ENCODE data around the gene GON4L.
"Not testable (repeated sequence)": the region's sequence is repeated elsewhere in the genome, so short reads cannot be mapped to it uniquely, and the experiment has no call there.

The GON4L gene

DNA sequence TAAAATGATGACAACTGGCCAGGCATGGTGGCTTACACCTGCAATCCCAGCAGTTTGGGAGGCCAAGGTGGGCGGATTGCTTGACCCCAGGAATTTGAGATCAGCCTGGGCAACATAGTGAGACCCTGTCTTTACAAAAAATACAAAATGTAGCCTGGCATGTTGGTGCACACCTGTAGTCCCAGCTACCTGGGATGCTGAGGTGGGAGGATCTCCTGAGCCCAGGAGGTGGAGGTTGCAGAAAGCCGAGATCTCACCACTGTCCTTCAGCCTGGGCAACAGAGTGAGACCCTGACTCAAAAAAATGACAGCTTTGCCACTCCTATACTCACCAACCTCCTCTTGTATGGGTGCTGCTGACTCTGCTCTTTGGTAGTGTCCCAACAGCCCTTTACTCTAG is 20.9 kb upstream of the GON4L start:
- DNase-seq (ENCODE audit: low read depth): no peak

DNA sequence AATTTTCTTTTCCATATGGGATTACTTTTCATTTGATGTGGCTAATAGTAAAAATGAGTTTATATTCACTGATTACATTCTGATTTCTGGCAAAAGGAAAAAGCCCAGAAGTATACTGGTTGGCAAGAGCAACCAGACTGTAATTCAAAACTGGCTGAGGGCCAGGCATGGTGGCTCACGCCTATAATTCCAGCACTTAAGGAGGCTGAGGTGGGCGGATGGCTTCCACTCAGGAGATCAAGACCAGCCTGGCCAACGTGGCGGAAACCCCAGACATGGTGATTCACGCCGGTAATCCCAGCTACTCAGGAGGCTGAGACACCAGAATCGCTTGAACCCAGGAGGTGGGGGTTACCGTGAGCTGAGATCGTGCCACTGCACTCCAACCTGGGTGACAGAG is 16.8 kb upstream of the GON4L start:
- DNase-seq (ENCODE audit: low read depth): no peak

DNA sequence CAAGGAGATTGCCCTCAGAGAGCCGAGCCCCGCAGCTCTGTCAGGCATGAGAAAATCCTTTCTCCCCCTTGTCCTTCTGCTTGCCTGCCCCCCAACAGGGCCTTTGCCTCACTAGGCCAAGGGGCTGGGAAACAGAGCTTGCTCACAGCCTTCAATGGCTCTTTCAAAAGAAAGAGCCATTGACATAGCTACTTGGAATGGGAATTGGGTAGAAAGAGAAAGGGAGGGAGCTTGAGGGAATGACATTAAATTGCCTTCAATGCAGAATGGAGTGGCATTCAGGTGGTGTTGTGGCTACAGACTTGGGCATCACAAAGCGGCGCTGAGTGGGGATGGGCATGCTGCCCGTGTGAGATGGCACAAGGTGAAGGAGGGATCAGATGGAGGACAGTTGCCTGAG is 15.5 kb upstream of the GON4L start:
- DNase-seq (ENCODE audit: low read depth): no peak

DNA sequence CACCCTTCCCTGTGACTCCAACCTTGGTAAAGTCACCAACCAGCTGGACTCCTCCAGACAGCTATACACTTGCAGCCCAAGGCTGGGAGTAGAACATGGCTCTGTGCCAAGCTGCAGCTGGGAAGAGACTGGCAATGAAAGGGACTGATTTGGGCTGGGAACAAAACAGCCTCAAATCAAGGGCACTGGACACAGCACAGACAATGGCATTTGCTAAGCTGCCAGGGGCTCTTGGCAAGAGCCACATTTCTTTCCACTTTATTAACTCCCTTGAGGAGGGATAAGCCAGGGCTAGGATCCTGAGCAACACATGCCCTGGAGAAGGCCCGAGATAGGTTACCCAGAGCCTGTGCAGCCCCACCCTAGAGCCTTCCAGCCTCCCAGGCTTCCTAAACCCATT is 14.4 kb upstream of the GON4L start:
- no peak for DNase-seq (ENCODE audit: low read depth)

- no peak for DNase-seq (ENCODE audit: low read depth)
Measured at GRCh38 chr1:155867766-155868165, 10.8 kb upstream of the GON4L start.

DNA sequence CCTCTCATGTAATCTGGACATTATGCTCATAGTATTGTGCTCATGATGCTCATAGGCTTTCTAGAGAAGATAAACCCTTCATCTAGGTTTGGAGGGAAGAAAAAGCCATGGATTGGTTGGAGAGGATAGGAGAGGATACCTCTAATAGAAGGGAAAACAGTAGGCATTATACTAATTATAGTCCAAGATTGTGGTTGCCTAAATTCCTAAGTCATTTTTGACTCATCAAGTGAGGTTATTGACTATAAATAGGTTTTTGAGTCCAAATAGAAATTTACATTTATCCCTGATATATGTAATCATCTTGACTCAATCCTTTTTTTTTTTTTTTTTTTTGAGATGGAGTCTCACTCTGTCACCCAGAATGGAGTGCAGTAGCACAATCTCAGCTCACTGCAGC is 7.4 kb upstream of the GON4L start:
- no peak for DNase-seq (ENCODE audit: low read depth)

- no peak for DNase-seq (ENCODE audit: low read depth)
Measured at GRCh38 chr1:155861896-155862295, 4.9 kb upstream of the GON4L start.

- no peak for DNase-seq (ENCODE audit: low read depth)
Measured at GRCh38 chr1:155860970-155861510, 4.0 kb upstream of the GON4L start.

DNA sequence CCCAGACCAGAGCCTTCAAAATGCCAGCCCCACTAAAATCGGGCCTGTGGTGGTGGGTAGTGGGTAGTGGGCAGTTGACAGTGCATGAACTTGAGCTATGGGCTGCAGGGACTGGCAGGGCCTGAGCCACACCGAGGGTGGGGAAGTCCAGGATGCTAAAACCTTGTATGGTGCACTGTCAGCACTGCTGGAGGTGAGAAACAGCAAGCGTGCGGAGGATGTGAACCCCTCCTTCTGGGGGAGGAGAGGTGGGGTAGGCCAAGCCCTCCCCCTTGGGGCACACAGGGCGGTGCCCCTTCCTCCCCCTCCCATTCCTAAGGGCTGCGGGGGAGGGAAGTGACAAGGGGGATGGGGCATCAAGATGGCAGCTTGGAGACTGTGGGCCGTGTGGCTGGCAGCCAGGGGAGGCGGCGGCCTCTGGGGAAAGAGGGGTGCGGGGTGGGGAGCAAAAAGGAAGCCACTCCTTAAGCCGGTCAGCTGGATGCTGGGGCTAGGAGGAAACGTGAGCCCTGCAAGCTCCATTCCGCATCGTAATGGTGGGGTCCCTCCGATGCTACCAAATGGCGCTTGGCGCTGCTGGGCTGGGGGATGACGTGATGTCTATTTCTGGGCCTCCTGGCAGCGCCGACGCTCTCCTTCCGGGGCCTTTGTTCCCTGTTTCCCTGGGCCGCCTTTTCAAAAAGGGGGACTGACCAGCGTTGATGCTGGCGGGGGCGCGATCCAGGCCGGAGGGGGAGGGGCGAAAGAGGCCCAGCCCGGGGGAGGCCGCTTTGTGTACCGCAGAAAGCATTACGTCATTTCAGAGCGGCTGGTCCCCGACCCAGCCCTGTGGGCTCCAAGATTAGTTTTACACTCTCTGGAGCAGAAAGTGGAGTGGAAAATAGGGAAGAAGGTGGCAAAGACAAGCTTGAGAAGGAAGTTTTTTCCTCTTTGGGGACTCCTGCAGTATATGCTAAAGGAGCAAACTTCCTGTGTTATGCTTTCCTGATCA is 3.2 kb upstream of the GON4L start:
- DNase-seq (ENCODE audit: low read depth): no peak

GRCh38 chr1:155859234-155859829 is 2.3 kb upstream of the GON4L start, which contains the start of gene SYT11:
TSS of gene SYT11 (plus strand) at chr1:155859567. CDS start at chr1:155859762, 195 bp downstream.
- peak; percentile 94 for DNase-seq (ENCODE audit: low read depth)

DNA sequence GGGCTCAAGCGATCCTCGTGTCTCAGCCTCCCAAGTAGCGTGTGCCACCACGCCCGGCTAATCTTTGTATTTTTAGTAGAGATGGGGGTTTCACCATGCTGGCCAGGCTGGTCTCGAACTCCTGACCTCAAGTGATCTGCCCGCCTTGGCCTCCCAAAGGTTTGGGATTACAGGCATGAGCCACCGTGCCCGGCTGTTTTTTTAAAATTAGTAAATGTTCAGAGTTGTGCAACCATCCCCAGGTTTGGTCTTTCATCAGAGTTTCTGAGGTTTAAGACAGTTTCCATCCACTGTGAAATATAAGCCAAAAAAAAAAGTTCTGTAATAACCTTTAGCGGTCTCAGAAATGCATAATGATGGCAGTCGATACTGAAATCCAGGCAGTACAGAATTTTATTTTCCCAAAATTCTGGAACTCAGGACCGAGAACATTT is 1.8 kb upstream of the GON4L start:
- no peak for DNase-seq (ENCODE audit: low read depth)

DNA sequence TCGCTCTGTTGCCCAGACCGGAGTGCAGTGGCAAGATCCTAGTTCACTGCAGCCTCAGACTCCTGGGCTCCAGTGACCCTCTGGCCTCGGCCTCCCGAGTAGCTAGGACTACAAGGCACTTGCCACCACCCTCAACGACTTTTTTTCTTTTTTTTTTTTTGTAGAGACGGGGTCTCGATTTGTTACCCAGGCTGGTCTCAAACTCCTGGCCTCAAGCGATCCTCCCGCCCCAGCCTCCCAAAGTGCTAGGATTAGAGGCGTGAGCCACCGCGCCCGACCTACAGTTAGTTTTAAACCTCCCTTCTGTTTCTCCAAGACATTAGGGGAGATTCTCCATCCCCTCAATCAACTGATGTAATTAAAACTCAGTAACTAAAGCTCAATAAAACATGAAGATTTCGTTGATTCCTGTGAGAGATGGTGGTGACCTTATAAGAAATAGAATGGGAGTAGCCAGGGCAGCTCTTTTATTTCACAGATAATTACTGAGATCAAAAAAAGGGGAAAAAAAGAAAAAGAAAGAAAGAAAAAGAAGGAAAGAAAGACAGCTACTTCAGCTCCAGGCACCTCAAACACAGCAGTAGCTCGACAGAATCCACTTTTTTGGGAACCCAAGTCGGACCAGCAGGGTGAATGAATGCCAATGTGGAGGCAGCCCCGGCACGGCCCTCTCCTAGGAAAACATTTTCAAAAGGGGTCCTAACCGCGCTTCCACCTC is 598 bp downstream of the GON4L start:
- DNase-seq (ENCODE audit: low read depth): no peak

GRCh38 chr1:155850345-155850744 is 6.7 kb downstream of the GON4L start:
- DNase-seq (ENCODE audit: low read depth): no peak

GRCh38 chr1:155847823-155848529 is 9.0 kb downstream of the GON4L start:
- DNase-seq (ENCODE audit: low read depth): no peak

DNA sequence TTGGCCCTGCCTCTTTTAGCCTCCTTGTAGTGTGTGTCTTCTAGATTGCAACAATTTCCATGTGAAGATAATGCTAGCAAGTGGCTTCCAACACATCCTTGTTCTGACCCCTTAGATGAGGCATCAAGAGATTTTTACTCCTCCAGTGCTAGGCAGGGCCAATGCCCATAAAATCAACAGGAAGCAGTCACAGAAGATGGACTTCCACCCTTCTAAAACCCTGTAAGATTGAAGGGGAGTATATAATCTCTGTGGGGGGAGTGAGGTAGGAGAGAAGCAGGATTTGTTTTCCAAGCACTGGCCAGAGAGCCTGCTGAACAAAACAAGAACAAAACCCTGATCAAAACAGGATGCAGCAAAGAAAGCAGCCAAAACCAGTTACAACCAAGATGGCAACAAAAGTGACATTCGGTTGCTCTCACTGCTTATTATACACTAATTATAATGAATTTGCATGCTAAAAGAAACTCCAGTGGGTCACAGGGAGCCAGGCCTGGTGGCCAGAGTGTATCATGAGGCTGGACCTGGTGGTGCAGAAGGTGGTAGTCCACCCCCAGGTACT is 12.1 kb downstream of the GON4L start:
- DNase-seq (ENCODE audit: low read depth): no peak

DNA sequence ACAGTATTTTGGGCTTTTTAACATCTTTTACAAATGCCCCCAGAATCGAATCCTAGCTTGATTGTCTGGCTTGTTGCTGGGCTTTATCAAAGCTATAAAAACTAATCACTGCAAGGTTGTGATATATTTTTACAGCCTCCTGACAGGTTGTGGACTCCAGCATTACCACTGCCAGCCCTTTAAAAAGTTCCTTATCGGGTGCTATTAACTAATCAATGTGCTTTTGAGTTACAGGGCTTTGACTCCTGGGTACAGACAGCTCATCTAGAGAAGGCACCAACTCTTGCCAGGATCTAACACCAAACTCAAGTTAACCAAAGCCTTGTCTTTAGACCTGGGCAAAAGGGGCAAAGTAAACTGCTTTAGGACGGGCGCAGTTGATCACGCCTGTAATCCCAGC is 16.6 kb downstream of the GON4L start:
- DNase-seq (ENCODE audit: low read depth): no peak

DNA sequence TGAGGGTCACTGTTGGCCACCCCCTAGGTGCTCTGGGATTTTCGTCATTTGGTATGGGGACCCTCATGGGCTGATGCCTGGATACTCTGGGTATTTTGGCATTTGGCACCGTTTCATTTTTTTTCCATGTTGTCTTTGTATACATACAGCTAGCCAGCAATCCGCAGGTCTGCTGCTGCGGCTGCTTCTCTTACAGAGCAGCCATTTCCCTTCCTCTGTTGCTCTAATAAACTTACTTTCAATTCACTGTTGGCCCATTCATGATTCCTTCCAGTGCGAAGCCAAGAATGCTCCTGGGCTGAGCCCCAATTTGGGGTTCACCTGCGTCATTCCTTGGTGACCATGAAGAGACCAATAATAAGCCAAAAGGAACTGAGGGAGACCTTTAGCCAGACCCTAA is 21.5 kb downstream of the GON4L start:
- DNase-seq (ENCODE audit: low read depth): no peak

DNA sequence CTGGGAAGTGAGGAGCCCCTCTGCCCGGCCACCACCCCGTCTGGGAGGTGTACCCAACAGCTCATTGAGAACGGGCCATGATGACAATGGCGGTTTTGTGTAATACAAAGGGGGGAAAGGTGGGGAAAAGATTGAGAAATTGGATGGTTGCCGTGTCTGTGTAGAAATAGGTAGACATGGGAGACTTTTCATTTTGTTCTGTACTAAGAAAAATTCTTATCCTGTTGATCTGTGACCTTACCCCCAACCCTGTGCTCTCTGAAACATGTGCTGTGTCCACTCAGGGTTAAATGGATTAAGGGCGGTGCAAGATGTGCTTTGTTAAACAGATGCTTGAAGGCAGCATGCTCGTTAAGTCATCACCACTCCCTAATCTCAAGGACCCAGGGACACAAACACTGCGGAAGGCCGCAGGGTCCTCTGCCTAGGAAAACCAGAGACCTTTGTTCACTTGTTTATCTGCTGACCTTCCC is 22.1 kb downstream of the GON4L start:
- not testable (repeated sequence) for DNase-seq (ENCODE audit: low read depth)

- no peak for DNase-seq (ENCODE audit: low read depth)
Measured at GRCh38 chr1:155834296-155834926, 22.6 kb downstream of the GON4L start.

DNA sequence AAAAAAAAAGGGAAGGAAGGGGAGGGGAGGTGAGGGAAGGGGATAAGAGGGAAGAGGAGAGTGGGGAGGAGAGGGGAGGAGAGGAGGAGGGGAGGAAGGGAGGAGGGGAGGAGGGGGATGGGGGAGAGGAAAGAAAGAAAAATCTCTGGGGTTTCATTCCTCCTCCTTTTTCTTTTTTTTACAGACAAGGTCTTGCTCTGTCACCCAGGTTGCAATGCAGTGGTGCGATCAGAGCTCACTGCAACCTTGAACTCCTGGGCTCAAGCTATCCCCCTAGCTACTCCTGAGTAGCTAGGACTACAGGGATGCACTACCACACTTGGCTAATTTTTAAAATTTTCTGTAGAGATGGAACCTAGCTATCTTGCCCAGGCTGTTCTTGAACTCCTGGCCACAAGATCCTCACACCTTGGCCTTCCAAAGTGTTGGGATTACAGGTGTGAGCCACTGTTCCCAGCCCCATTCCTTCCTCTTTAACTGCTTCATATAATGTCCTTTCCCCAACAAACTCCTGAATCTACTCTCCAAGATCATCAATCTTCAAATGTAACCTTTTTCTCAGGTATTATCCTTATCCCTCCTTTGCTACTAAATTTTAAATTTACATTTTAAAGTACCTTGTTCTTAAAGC is 23.2 kb downstream of the GON4L start:
- no peak for DNase-seq (ENCODE audit: low read depth)
